ENCODE measurements around the gene ADNP.

Gene ADNP

DNA sequence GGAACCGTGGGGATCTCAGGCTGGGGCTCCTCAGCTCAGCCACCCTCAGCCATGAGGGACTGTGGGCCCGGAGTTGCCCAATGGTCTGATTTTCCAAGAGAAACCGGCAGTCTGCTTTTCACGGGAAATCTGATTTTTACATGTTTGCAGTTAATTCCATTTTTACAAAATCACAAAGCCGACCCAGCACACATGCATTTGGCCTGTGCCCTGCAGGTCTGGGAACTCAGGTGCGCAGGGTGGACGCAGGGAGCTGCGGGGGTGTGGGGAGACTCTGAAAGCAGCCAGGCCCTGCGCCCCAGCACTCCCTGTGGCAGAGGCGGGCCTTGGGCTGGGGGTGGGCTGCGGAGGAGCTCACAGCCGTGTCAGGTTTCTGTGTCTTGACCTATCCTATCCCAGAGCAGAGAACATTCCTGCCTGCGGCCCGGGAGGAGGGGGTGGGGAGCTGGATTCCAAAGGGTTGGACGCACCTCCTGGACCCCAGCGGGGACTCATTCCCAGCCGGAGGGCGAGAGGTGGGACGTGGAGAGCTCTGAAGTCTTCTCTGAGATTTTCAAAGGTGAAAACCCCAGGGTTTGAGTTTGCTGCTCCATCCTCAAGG, 60.6 kb downstream of the ADNP start:
- no peak for DNase-seq

DNA sequence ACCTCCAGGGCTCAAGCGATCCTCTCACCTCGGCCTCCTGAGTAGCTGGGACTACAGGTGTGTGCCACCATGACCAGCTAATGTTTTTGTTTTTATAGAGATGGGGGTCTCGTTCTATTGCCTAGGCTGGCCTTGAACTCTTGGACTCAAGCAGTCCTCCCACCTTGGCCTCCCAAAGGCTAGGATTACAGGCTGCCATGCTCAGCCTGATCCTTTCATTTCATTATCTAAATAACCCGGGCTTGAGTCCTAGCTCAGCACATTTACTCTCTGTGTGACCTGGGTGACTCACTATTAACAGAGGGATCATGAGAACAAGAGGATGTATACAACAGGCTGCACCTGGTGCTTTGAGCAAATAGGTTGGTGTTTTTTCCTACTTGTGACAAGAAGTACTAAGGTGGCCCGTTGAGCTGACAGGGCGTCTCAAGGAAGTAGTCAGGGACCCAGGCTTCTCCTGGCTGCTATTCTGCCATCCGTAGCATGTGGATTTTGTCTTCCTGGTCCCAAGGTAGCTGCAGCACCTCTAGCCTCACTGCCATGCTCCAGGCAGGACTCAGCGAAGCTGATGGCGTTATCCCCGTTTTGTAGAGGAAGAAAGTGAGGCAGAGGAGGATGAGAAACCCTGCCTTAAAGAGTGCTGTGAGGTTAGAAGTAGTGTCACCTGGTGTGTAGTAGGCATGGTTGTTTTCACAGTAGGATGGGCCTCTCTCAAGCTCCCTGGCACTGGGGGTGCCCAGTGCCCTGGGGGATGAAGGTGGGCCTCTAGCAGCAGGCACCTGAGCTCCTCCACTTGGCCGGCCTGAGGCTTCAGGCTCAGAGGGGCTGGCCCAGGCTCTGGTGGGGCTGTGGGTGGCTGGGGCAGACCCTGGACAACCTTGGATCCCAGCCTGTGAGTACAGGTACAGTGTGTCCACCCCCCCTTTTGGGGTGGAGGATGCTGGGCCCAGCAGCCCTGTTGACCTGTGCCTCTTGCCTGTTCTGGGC, 62.4 kb downstream of the ADNP start:
- no peak for DNase-seq

DNA sequence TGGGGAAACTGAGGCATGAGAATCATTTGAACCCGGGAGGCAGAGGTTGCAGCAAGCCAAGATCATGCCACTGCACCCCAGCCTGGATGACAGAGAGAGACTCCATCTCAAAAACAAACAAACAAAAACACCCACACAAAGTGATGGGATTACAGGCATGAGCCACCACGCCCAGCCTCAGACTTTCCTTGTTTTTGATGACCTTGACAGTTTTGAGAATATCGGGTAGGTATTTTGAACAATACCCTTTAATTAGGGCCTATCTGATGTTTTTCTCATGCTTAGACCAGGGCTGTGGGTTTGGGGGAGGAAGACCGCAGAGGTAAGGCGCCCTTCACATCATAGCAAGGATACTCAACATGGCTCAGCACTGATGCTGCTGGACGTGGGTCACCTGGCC, 63.4 kb downstream of the ADNP start:
- no peak for DNase-seq

DNA sequence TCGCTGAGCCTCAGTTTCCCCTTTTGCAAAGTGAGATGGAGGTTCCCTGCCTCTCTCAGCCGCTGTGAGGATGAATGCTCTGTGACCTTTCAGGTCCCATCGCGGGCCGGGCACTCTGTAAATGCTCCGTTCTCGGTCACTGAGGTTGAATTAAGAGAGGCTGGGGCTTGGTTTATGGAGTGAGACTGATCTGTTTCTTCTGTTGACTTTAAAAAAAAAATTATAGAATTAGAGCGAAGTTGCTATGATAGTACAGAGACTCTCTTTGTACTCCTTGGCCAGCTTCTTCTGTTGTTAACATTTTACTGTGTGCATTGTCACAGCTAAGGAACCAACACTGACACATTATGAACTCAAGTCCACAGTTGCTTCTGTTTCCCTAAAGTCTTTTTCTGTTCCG, 64.4 kb downstream of the ADNP start:
- DNase-seq: no peak

DNA sequence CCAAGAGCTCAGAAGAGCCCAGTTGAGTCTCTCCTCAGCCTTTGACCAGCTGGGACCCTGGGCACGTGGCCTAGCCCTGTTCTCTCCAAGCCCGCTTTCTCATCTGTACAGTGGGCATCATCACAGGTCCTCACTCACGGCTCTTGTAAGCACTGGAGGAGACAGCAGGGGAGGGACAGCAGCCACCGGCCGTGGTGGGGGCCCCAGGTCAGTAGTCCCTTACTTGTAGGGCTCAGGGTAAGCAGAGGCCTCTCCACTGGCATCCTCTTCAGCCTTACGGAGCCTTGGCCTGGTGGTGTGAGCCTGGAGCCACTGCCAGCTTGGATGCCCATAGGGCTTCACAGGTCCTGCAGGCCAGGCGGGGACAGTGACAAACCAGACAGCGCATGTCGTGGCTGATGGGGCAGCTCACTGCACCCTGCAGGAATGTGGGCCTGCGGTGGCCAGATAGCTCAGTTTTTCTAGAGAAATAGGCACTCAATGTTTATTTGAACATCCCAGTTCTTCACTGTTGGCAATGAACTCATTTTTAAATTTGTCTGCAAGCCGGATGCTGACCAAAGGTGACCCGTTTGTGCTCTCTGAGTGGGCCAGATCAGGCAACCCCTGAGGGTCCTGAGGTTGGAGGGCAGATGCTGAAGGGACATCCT, 65.1 kb downstream of the ADNP start:
- DNase-seq: no peak

DNA sequence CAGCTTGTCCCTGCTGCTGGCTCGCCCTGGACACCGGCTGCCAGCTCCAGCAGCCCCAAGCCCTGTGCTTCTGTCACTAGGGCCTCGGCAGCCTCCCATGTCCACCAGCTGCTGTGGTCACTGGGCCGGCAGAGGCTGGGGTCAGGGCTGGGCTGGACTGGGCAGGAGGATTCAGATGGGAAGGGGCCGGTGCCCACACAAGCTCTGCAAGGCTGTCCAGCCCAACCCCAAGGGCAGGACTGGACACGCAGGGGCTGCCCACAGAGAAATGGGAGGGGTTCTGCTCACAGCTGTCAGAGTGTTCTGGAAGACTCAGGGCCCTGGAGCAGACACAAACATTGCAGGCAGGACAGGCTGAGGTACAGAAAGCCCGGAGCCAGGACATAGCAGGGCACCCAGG, 65.6 kb downstream of the ADNP start:
- no peak for DNase-seq

DNA sequence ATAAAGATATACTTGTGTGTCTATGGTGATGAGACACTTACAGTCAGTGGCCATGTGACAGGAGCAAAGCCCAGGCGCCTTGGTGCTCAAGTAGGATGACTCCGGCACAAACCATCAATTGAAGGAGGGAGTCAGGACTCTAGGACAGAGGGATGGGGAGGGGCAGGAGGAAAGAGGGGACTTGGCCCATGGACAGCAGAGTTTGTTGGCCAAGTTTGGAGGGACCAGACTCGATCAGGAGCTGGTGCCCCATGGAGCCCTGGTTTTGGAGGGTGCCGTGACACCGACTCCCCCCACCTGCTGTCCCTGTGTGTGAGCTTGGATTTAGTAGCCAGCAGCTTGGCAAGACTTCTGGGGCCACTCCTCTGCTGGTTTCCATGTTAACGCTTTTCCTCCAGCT, 66.1 kb downstream of the ADNP start:
- DNase-seq: no peak

DNA sequence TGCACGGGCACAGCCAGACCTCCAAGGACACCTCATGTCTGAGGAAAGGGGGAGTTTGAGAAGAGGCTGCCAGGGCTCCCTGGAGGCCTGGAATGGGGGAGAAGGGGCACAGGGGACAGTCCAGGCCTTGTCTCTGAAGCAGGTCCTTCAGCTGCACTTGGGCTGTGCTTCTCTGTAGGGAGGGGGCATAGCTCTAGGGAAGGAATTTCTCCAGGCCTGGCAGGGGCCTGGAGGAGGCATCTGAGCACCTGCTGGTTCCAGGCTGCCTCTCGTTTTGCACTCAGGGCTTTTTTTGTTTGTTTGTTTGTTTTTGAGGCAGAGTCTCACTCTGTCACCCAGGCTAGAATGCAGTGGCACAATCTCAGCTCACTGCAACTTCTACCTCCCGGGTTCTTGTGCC, 68.7 kb downstream of the ADNP start:
- no peak for DNase-seq

DNA sequence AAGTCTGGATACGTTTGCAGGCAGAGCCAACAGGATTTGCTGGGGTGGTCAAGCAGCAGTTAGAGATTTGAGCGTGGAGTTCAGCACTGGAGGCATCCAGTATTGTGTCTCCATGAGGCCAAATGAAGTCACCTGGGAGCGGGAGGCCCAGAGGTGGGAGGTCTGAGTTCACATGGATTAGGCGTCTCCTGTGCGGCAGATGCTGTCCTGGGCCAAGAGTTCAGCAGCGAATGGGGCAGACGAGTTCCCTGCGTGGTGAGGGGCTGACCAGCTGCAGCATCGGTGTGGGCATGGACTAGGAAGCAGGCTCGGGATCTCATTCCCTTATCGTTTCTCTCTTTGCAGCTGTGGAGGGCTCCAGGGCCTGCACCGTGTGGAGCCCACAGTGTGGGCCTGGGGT, 70.2 kb downstream of the ADNP start:
- no peak for DNase-seq

DNA sequence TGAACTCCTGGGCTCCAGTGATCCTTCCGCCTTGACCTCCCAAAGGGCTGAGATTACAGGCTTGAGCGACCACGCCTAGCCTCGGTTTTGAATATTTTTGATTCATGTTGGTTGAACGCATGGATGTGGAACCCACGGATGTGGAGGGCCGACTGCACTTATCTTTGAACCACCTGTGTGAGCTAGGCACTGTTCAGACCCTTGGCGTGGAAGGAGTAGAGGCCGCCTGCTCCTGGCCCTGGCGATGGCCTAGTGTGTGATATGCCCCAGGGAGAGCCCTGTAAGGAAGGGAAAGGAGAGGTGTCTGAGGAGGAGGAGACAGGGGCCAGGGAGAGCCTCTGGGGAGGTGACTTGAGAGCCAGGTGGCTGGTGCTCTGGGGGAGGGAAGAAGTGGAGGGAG, 72.1 kb downstream of the ADNP start:
- DNase-seq: no peak

DNA sequence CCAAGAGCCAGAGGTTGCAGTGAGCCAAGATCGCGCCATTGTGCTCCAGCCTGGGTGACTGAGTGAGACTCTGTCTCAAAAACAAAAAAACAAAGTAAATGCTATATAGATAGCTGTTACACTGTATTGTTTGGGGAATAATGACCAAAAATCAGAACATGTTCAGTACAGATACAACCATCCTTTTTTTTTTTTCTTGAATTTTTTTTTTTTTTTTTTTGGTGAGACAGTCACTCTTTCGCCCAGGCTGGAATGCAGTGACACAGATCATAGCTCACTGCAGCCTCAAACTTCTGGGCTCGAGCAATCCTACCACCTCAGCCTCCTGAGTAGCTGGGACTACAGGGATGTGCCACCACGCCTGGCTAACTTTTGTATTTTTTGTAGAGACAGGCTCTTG, 72.7 kb downstream of the ADNP start:
- no peak for DNase-seq

DNA sequence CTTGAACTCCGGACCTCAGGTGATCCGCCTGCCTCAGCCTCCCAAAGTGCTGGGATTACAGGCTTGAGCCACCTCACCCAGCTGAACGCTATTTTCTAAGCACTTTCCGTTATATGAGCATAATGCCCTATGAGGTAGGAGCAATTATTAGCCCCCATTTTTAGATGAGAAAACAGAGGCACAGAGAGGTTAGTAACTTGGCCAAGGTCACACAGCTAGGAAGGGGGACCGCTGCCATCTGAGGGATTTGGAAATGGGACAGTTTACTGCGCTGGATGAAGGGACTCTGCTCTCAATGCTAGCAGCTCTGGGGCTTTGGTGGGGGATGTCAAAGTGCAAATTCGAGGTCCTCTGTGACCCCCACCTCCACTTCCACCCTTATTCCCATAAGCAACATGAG, 73.9 kb downstream of the ADNP start:
- DNase-seq: no peak

DNA sequence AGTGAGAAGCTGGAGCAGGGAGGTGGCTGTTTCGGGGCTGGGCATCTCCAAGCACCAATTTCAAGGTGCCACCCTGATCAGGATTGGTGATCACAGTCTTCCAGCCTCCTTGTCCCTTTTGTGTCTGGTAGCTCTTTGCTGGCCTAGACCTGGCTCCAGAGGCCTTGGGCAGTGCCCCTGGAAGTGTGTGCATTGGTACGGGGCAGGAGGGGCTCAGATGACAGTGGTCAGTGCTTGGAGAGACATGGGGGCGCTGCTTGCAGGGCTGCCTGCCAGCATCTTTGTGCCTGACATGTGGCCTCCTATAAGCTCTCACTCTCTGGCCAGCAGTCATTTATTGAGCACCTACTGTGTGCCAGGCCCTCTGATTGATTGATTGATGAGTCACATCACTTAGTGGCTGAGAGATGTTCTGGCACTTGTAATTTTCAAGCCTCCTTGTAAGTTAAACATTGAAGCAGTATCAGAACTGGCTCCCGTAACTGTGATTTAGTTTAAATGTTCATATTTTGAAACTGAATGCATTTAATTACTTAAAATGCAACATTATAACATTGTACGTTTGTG, 74.7 kb downstream of the ADNP start:
- DNase-seq: no peak

DNA sequence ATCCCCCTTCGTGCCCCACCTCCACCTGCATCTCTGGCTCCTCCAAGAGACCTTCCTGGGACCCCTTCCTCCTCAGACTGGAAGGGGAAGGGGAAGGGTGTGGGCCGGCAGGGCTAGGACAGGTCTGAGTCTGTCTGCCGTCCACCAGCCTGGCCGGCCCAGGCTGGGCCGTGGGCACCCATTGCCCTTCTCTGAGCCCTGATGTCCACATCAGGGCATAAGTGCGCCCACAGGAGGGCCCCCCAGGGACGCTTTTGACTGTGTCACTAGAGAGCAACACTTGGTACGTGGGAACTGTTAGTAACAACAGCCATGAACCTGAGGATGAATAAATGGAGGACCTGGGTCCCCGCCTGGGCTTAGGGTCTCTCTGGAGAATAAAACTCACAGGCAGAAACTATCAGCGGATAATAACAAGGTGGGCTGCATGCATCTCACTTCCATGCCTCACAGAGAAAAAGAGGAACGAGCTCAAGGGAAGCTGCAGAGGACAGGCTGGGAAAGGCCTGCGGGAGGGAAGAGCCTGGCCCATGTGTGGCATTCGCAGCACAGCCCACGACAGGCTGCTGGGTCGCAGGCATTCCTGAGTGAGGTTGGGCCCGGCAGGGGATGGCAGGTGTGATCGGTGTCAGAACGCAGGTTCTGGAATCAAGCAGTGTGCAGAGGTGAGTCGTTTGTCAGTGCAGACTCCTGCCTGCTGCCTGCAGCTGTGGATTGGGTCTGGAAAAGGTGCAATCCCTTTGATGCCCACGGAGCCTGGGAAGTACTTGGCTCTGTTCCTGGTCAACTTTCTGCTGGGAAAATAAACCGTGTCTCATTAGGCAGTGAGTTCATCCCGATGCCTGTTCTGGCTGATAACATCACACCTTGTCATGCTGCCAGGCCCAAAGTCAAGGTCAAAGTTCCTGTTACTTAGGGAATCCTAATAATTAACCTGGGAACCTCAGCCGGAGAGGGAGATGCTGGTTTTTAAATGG, 75.5 kb downstream of the ADNP start:
- no peak for DNase-seq

DNA sequence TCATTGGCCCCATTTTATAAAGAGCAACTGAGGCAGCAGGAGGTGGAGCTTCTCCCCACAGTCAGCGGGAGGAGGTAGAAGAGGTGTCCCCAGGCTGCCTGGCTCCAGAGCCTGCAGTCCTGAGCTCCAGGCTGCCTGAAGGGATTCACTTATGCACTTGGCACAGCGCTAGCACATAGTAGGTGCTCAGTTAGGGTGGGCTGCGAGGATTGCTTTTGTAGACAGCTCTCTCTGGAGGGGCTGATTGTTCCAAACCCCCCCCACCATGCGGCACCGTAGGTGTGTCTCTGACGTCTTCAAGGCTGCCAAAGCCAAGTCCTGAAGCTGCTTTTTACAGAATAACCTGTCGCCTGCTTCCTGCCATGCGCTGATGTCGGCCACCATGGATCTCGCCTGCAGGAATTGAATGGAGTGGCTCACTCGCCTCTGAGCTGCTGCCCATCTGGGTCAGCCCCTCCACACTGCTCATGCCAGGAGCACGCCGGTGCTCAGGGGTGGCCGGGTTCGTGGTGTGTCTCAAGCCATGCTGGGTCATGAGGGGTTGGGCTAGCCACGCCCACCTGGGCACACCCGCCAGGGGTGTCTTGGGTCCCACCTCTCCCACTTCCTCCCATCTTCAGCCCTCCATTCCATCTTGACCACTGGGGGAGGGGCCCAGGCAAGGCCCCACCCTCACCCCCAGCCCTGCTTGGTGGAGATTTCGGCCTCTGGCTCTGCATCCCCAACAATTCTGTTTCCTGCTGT, 76.6 kb downstream of the ADNP start:
- DNase-seq: no peak

DNA sequence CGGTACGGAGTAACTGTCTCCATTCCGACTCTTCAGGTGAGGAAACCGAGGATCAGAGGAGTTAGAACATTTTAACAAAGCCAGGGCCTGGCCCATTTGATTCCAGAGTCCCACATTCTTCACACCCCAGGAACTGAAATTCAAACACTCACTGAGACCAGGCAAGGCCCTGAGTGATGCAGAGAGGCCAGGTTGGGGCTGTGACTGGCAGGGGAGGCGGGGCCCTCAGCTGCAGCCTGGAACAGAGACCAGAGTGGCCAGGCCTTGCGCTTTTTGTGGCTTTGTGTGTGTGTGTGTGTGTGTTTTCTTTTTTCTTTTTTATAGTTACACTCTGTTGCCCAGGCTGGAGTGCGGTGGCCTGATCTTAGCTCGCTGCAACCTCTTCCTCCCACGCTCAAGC, 79.2 kb downstream of the ADNP start:
- no peak for DNase-seq

DNA sequence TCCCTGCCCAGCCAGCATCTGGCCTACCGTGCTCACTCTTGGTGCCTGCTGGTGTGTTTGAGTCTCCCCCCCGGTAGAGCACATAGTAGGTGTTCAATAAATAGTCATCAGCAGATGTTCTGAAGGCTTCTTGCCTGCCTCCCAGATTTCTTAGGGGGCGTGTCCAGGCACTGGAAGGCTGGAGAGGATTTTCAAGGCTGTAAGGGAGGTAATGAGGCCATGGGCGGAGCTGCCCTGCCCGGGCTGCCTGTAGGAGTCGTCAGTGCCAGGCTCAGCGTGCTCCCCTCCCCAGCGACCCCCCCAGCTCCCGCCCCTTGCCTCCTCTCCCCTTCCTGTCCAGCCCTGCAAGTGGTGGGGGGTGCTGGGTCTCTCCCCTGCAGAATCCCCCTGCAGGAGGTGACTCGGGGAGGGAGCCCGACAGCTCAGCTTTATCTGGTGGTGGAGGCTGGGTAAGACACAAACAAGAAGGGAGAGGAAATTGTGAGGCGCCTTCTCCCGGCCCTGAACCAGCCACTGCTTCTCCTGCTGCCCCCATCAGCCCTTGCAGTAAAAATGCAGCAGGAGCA, 80.4 kb downstream of the ADNP start:
- no peak for DNase-seq

DNA sequence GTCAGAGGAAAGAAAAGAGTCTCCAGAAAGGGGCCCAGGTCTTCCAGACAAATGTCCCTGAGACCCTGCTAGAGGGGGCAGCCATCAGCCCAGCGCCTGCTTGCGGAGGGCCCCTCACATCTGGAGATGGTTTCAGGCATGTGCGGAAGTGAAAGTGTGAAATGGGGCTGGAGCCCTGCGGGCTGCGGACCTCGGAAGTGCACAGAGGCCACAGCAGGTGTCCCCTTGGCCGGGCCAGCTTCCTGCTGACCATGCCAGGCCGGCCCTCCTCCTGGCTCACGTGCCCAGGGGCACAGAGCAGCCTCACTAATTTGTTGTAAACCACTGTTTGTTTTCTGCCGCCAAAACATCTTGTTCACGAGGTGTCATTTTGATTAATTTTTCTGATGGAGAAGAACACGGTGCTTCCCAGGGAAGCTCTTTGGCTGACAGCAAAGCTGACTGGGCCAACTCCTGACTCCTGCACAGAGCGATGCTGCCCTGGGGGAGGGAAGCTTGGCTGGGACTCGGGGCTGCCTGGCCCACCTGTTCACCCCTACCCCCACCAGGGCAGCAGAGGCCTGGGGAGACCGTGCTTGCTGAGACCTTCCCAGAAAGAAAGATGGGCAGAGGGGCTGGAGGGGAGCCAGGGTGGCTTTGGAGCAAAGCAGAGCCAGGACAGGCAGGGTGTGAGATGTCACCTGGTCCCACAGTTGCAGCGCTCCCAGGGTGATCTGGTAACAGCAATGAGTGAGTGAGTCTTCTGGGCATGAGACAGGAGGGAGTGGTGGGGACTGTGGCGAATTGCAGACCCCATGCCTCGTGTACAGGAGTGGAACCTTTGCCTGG, 82.2 kb downstream of the ADNP start:
- no peak for DNase-seq

DNA sequence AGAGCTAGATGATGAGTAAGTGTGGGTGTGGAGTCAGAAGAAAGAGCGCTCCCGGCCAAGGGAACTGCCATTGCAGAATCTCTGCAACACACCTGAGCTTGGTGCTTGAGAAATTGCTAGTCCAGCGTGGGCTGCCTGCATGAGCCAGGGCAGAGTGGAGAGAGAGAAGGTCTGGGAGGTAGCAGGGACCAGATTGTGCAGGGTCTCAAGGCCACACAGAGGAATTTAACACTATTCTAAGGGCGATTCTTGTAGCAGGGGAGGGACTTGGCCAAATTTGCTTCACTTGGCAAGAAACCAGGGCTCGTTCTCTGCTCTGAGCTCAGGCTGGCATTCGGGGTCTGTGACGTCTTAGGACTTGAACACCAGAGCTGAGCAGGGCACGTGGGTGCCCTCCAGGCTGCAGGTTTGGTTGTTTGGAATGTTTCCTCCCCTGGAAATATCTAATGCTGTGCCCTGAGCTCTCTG, 82.9 kb downstream of the ADNP start:
- no peak for DNase-seq

DNA sequence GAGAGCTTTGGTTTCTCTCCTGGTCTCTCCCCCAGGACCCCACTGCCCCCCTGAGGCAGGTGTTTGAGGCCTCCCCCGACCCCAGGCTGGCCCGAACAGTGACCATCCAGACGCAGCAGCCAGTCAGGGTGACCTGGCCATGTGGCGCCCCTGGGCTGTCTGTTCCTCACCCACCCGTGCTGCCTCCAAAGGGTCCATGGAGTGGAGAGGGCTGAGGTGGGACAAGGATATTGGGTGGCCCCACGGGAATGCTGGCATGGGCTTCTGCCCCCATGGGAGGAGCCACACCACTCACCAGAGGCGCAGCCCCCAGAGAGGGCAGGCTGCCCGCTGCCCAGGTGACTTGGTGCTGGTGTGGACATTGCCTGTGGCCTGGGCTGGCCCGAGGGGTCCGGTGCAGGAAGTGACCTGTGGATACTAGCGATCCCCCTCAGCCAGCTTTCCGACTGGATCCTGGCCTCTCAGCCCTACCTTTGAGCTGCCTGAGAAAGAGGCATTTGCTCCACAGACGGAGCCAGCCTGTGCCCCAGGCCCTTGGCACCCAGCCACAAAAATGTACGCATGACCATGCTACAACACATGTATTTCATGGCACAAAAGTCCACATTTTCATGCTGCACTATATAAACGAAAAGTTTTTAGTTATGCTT, 85.5 kb downstream of the ADNP start:
- no peak for DNase-seq

Measured in stimulated activated CD4-positive, alpha-beta T cell treated with anti-CD3 and anti-CD28 coated beads, Interleukin-4, amount 100 ng/mL, for 24 hours (primary cell).